Activated naive CD8-positive, alpha-beta T cell (primary cell): ENCODE data around the gene NPTXR.

Source experiments
- H3K27ac Mint-ChIP-seq: one replicate; pipeline ENCODE4 v1.8.0; 2021; ENCODE audit warnings: mixed read lengths
- H3K27me3 Mint-ChIP-seq: one replicate; pipeline ENCODE4 v1.8.0; 2021; ENCODE audit warnings: mixed read lengths
- H3K36me3 Mint-ChIP-seq: one replicate; pipeline ENCODE4 v1.8.0; 2021; ENCODE audit warnings: mixed read lengths
- H3K4me1 Mint-ChIP-seq: one replicate; pipeline ENCODE4 v1.8.0; 2021; ENCODE audit warnings: low read depth, mixed read lengths
- H3K4me3 Mint-ChIP-seq: one replicate; pipeline ENCODE4 v1.8.0; 2021; ENCODE audit warnings: mild to moderate bottlenecking, mixed read lengths
- H3K9me3 Mint-ChIP-seq: one replicate; pipeline ENCODE4 v1.8.0; 2021; ENCODE audit warnings: low read depth, mixed read lengths

NPTXR gene

GRCh38 chr22:38843657-38844314 lies at the start of gene NPTXR:
NPTXR (minus strand) TSS chr22:38844028.
- H3K27me3 Mint-ChIP-seq, result peaks cover 6% of the 10 kb centered on the region
- no peak within 1 kb of the TSS for H3K27ac Mint-ChIP-seq
- H3K4me1 Mint-ChIP-seq, result peaks cover 24% of the 10 kb centered on the region

DNA sequence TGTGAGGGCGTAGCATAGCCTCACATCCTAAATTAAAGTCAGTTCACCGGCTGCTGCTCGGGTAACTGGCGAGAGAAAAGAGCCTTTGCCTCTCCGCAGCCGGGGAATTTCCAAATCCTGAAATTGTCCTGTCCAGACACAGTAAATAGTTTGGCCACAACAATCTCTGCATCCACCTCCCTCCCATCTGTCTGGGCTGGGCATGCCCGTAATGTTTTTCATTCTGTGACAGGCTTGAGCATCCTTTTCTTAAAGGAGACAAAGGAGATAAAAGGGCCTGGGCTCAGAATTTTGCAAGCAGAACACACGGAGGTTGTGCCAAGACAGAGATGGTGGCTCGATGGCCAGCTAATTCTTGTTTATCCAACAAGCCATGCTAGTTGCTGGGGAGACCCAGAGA lies 47.4 kb upstream of the NPTXR start:
- Mint-ChIP-seq H3K27ac (no peak overlapping the region), H3K9me3 (no peaks in the 10 kb centered on the region), H3K36me3 (no peaks in the 10 kb centered on the region), H3K27me3 (peaks cover 3% of the 10 kb centered on the region), H3K4me1 (no peaks in the 10 kb centered on the region), H3K4me3 (no peak overlapping the region)

More at GRCh38 chr22:38843657-38844314, at the start of gene NPTXR:
- Mint-ChIP-seq H3K9me3 (no peaks in the 10 kb centered on the region), H3K36me3 (peaks cover 4% of the 10 kb centered on the region), H3K4me3 (peak within 1 kb of the TSS; percentile 88)

DNA sequence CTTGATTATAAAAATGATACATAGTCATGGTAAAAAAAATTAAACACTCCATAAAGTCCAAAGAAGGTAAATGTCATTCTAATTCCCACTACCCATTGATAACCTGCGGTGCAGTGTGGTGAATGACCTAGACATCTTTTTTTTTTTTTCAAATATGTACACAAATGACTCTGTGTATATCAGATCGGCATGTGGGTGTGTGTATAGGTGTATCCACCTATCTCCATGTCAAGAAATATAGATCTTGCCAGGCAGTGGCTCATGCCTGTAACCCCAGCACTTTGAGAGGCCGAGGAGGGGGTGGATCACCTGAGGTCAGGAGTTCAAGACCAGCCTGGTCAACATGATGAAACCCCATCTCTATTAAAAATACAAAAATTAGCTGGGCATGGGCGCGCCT lies 46.5 kb upstream of the NPTXR start:
- Mint-ChIP-seq H3K27ac (no peak overlapping the region), H3K27me3 (peaks cover 3% of the 10 kb centered on the region), H3K4me1 (no peaks in the 10 kb centered on the region), H3K36me3 (no peaks in the 10 kb centered on the region), H3K4me3 (no peak overlapping the region), H3K9me3 (no peaks in the 10 kb centered on the region)

DNA sequence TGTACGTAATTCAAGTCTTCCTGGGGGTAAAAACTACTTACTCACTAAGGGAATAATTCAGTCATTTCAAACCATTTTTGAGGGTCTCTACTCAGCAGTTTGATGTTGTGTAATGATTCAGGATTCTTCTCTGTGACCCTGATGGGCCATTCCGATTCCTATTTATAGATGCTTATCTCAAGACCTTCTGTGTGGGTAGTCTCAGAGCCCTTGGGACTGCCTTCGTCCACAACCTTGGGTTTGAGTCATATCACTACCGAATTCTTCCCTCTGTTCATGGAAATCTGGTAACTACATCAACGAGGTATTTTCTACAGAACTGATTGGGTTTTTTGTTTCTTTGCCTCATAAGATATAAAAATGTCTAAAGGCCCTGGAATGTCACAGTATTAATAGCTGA lies 42.5 kb upstream of the NPTXR start:
- Mint-ChIP-seq H3K9me3 (no peaks in the 10 kb centered on the region), H3K4me3 (no peak overlapping the region), H3K4me1 (peaks cover 23% of the 10 kb centered on the region), H3K27ac (no peak overlapping the region), H3K27me3 (no peaks in the 10 kb centered on the region), H3K36me3 (no peaks in the 10 kb centered on the region)

- Mint-ChIP-seq H3K27ac (peak overlapping the region; percentile 64), H3K36me3 (no peaks in the 10 kb centered on the region), H3K4me1 (peaks cover 24% of the 10 kb centered on the region), H3K4me3 (peak overlapping the region; percentile 56), H3K9me3 (no peaks in the 10 kb centered on the region), H3K27me3 (no peaks in the 10 kb centered on the region)
Observed at GRCh38 chr22:38882972-38883622, 39.3 kb upstream of the NPTXR start.

GRCh38 chr22:38881997-38882879 lies 38.4 kb upstream of the NPTXR start:
- Mint-ChIP-seq H3K9me3 (no peaks in the 10 kb centered on the region), H3K36me3 (no peaks in the 10 kb centered on the region), H3K27me3 (no peaks in the 10 kb centered on the region), H3K4me1 (peaks cover 24% of the 10 kb centered on the region), H3K4me3 (peak overlapping the region; percentile 31), H3K27ac (peak overlapping the region; percentile 64)

DNA sequence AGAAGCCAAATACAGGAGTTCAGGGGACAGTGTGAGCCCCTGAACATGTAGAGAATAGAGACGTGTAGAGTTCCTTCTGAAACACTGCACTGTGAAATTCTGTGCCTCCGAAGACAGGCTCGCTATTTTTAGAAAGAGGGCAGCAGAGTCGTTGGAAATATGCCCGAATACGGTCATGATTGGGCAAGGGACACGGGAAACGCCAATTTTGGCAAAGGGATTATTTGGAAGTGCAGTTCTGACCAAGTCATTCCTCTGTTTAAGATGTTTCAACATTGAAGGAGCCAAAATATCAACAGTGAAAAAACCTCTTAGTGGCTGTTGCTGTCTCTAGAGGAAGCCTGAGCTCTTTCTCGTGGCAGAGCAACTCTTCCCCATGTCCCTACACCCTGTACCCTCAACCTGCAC lies 37.6 kb upstream of the NPTXR start:
- Mint-ChIP-seq H3K27ac (no peak overlapping the region), H3K27me3 (no peaks in the 10 kb centered on the region), H3K9me3 (no peaks in the 10 kb centered on the region), H3K4me3 (no peak overlapping the region), H3K36me3 (no peaks in the 10 kb centered on the region), H3K4me1 (peaks cover 26% of the 10 kb centered on the region)

GRCh38 chr22:38879961-38880360 lies 36.1 kb upstream of the NPTXR start:
- Mint-ChIP-seq H3K4me1 (peaks cover 38% of the 10 kb centered on the region), H3K4me3 (no peak overlapping the region)

DNA sequence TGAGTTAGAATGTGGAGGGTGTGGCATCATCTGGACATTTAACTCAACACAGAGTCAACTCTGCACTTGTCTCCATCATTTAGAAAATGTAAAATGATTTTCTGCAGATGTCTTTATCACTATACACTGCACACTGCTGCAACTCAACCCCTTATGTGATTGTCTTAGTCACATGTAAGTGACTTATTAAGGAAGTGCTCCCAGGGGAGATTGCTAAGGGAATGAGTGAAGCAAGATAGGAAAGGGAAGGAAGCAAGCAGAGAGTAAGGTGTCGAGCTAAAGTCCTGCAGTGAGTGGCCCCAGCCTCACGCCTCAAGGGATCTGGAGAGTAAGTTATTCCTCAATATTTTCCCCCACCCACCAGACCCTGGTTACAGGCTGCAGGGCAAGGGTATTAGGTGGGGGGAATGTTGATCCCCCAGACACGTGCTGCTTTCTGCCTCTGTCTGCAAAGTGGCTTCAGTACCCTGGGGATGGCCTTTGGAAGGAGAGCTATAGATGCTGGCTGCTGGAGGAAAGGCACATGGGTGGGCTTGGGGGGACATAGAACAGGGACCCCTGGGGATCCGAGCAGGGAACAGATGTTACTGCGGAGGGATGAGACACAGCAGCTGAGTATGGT lies 35.4 kb upstream of the NPTXR start:
- Mint-ChIP-seq H3K36me3 (no peaks in the 10 kb centered on the region), H3K4me3 (no peak overlapping the region), H3K9me3 (no peaks in the 10 kb centered on the region), H3K27me3 (no peaks in the 10 kb centered on the region), H3K4me1 (peaks cover 45% of the 10 kb centered on the region), H3K27ac (no peak overlapping the region)

More at GRCh38 chr22:38879961-38880360, 36.1 kb upstream of the NPTXR start:
- H3K27ac Mint-ChIP-seq, result no peak overlapping the region
- no peaks in the 10 kb centered on the region for H3K36me3 Mint-ChIP-seq
- no peaks in the 10 kb centered on the region for H3K27me3 Mint-ChIP-seq
- no peaks in the 10 kb centered on the region for H3K9me3 Mint-ChIP-seq

- Mint-ChIP-seq H3K27ac (no peak overlapping the region), H3K27me3 (no peaks in the 10 kb centered on the region), H3K4me3 (no peak overlapping the region), H3K36me3 (no peaks in the 10 kb centered on the region), H3K9me3 (no peaks in the 10 kb centered on the region), H3K4me1 (peaks cover 51% of the 10 kb centered on the region)
Observed at GRCh38 chr22:38878001-38878400, 34.2 kb upstream of the NPTXR start.

- Mint-ChIP-seq H3K4me3 (peak overlapping the region; percentile 88), H3K27me3 (no peaks in the 10 kb centered on the region), H3K36me3 (no peaks in the 10 kb centered on the region), H3K9me3 (no peaks in the 10 kb centered on the region), H3K4me1 (peaks cover 45% of the 10 kb centered on the region), H3K27ac (peak overlapping the region; percentile 70)
Observed at GRCh38 chr22:38874529-38875222, 30.8 kb upstream of the NPTXR start.

GRCh38 chr22:38873469-38874411 lies 29.9 kb upstream of the NPTXR start:
- H3K4me1 Mint-ChIP-seq, result peaks cover 53% of the 10 kb centered on the region
- no peaks in the 10 kb centered on the region for H3K27me3 Mint-ChIP-seq
- H3K27ac Mint-ChIP-seq, result peak overlapping the region; percentile 70
- H3K36me3 Mint-ChIP-seq, result no peaks in the 10 kb centered on the region
- H3K4me3 Mint-ChIP-seq, result peak overlapping the region; percentile 88
- no peaks in the 10 kb centered on the region for H3K9me3 Mint-ChIP-seq

DNA sequence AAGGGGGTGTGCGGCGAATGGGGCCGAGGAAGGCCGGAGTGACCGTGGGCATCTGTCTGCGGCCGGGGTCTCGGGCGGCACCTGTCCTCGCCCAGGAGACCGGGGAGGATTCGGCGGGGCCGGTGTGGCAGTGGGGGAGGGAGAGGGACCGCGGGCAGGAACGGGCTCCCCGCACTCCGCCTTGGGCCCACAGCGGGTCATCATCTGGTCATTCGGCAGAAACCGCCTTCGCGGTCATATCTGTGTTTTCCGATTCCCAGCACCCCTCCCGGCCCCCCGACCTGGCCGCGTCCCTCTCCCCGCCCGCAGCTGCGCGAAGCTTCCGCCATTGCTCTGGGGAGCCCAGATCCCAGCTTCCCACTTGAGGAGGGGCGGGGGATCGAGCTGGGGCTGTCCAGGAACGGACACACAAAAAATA lies 29.0 kb upstream of the NPTXR start:
- H3K4me1 Mint-ChIP-seq, result peaks cover 61% of the 10 kb centered on the region
- H3K27me3 Mint-ChIP-seq, result no peaks in the 10 kb centered on the region
- H3K4me3 Mint-ChIP-seq, result peak overlapping the region; percentile 88
- H3K9me3 Mint-ChIP-seq, result no peaks in the 10 kb centered on the region
- H3K27ac Mint-ChIP-seq, result peak overlapping the region; percentile 84
- no peaks in the 10 kb centered on the region for H3K36me3 Mint-ChIP-seq
